Esophagus squamous epithelium (tissue), 5 donors: ENCODE measurements around the gene SUGP1. TPM values are rescaled to one million over a fixed set of nuclear protein-coding genes. Genes with fewer than 3 reads are reported as not detected.

Experiments
- DNase-seq: peaks from one replicate; lab custom pipeline; 2025; lab: John Stamatoyannopoulos, UW
- H3K27ac ChIP-seq, 4 donors: fragments of 200-600 bp; sonication (generic); one replicate each; pipeline ENCODE4 v1.5.1; 2016 to 2019; ENCODE audit warnings: mild to moderate bottlenecking in 1 of 4
- H3K27me3 ChIP-seq, 4 donors: fragments of 200-600 bp; sonication (generic); 1 replicate in 3 of 4; 2 replicates in 1 of 4; pipeline versions ENCODE4 v1.5.1 to v1.6.0; 2017 to 2021; ENCODE audit warnings: antibody characterized with exemption in 1 of 4
- H3K36me3 ChIP-seq, 3 donors: fragments of 200-600 bp; sonication (generic); one replicate each; pipeline ENCODE4 v1.5.1; 2016 to 2019
- H3K4me1 ChIP-seq, 3 donors: fragments of 200-600 bp; sonication (generic); one replicate each; pipeline ENCODE4 v1.5.1; 2017 to 2019
- H3K4me3 ChIP-seq, 4 donors: fragments of 200-600 bp; sonication (generic); 1 replicate in 3 of 4; 2 replicates in 1 of 4; pipeline ENCODE4 v1.5.1; 2016 to 2019; ENCODE audit warnings: mild to moderate bottlenecking in 2 of 4, moderate library complexity in 1 of 4
- H3K9me3 ChIP-seq, 3 donors: fragments of 200-600 bp; sonication (generic); one replicate each; pipeline ENCODE4 v1.5.1; 2016 to 2019
- CTCF ChIP-seq, 6 experiments: fragments of 450-650 bp in 4 of 6; fragments of 200-600 bp in 2 of 6; sonication (generic) in 2 of 6; IDR thresholded peaks; one replicate each; pipeline ENCODE4 v1.5.1; 2016 to 2019; ENCODE audit warnings: antibody characterized with exemption in 6 of 6, mild to moderate bottlenecking in 4 of 6, moderate library complexity in 4 of 6
- POLR2A ChIP-seq, 4 donors: fragments of 450-650 bp; IDR thresholded peaks; one replicate each; pipeline ENCODE4 v1.6.1; 2017; ENCODE audit warnings: antibody characterized with exemption in 4 of 4, mild to moderate bottlenecking in 4 of 4, moderate library complexity in 3 of 4
- WGBS, 2 donors: methylation state at CpG; one replicate each; pipeline ENCODE4 v1.1.5; 2018; 5-methylcytosine and 5-hydroxymethylcytosine counted together
- intact Hi-C: fragments of 100-400 bp; cut with DNase I; formaldehyde crosslinking; loops from one replicate; pipeline ENCODE4 v1.15.0; 2022
- small RNA-seq, 4 donors: library from RNA; depleted of rRNA; stranded (forward); fragments of <200 nt; gene quantifications; one replicate each; pipeline ENCODE3, GENCODE V24; 2016
- total RNA-seq, 4 donors: library from RNA; depleted of rRNA; stranded (reverse); fragments of >200 nt; gene quantifications; one replicate each; pipeline ENCODE4 v1.1.0, GENCODE V29; 2016
- donor health status: DM: yes; HTN: yes; CAD: no.

SUGP1 gene
- total RNA-seq, 4 donors from 2014 or later = 31.0 to 47.4 (median 32.3) TPM

DNA sequence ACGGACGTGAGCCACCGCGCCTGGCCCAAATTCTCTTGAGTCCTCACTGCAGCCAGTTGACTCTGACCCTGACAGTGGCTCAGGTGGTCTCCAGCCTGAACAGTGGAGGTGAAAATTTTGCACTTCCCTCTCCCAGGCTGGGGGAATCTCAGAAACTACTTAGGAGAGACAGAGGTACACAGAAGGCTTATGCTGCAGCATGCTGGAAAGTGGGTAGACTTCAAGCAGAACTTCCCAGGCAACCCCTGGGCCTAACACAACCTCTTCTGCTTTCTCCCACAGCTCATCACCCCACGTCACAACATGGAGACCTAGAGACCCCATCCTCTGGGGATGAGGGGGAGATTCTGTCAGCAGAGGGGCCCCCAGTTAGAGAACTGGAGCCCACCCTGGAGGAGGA, 94.1 kb downstream of the SUGP1 start:
- H3K27me3 ChIP-seq = peaks cover 0 to 71% (median 4%) of the 10 kb centered on the region in 4 donors
- DNase-seq = no peak
- H3K27ac ChIP-seq = no peak overlapping the region
- no peak overlapping the region for H3K4me3 ChIP-seq
- intact Hi-C loops = no loop called here
- 60% methylated on average over 1 of the region's 5 CpGs; no CpG with 5 or more reads in 1 of the 2 donors for WGBS, 2 donors
- TF ChIP-seq POLR2A (IDR thresholded peaks at IDR 0.05) = no peak
- no peak for TF ChIP-seq CTCF (IDR thresholded peaks at IDR 0.05)
- no peaks in the 10 kb centered on the region for H3K9me3 ChIP-seq
- H3K4me1 ChIP-seq = peaks cover 7 to 13% (median 9%) of the 10 kb centered on the region in 3 donors
- H3K36me3 ChIP-seq = no peaks in the 10 kb centered on the region

Small RNA genes lying within 50 kb of the gene (small RNA-seq; reads per million reads assigned to genes)
- gene RNU6-1028P = 0 reads per million in 4 donors

Other genes starting within 250 kb of the SUGP1 start
- 10 to 100 TPM; 11.0 to 30.3 (median 15.5) TPM for gene TMEM161A, start 182.0 kb downstream of the SUGP1 start, total RNA-seq
- gene MEF2B, start 150.2 kb downstream of the SUGP1 start, total RNA-seq = under 1 TPM in 1 of 4 donors, not detected in 3; 0.70 TPM
- gene BORCS8, start 128.4 kb downstream of the SUGP1 start, total RNA-seq = 10 to 100 TPM in 3 of 4 donors, 1 to 10 TPM in 1; 8.8 to 15.4 (median 10.9) TPM
- 10 to 100 TPM; 25.2 to 48.0 (median 32.1) TPM for gene RFXANK, start 128.3 kb downstream of the SUGP1 start, total RNA-seq
- 10 to 100 TPM in 3 of 4 donors, 1 to 10 TPM in 1; 8.8 to 22.9 (median 13.0) TPM for gene NR2C2AP, start 117.1 kb downstream of the SUGP1 start, total RNA-seq
- not detected for gene NCAN, start 108.6 kb downstream of the SUGP1 start, total RNA-seq
- gene TM6SF2, start 47.2 kb downstream of the SUGP1 start, total RNA-seq = under 1 TPM in 1 of 4 donors, not detected in 3; 0.57 TPM
- 10 to 100 TPM; 35.4 to 53.2 (median 39.1) TPM for gene MAU2, start 320 bp upstream of the SUGP1 start, total RNA-seq
- gene GATAD2A, start 85.2 kb upstream of the SUGP1 start, total RNA-seq = 10 to 100 TPM; 39.7 to 81.4 (median 41.6) TPM
- gene TSSK6, start 195.0 kb upstream of the SUGP1 start, total RNA-seq = 1 to 10 TPM in 1 of 4 donors, under 1 TPM in 3; 0.57 to 1.7 (median 0.89) TPM
- 10 to 100 TPM; 44.6 to 88.7 (median 56.0) TPM for gene NDUFA13, start 195.7 kb upstream of the SUGP1 start, total RNA-seq
- gene YJEFN3, start 208.4 kb upstream of the SUGP1 start, total RNA-seq = under 1 TPM; 0.08 to 0.57 (median 0.15) TPM
- gene CILP2, start 217.8 kb upstream of the SUGP1 start, total RNA-seq = under 1 TPM in 1 of 4 donors, not detected in 3; under 0.01 TPM